ENCODE measurements around the gene PAQR7.

PAQR7 gene

GRCh38 chr1:25871086-25871703 lies 4.3 kb downstream of the PAQR7 start:
- no peak overlapping the region for H3K4me3 ChIP-seq (ENCODE audit: low read depth, low read length)
- no peak for DNase-seq (ENCODE audit: low read depth)
- TF ChIP-seq CTCF (conservative IDR thresholded peaks at IDR 0.05; ENCODE audit: low read depth, low read length) = no peak

GRCh38 chr1:25870614-25871013 lies 4.9 kb downstream of the PAQR7 start:
- DNase-seq (ENCODE audit: low read depth) = no peak
- TF ChIP-seq CTCF (conservative IDR thresholded peaks at IDR 0.05; ENCODE audit: low read depth, low read length) = no peak
- H3K4me3 ChIP-seq (ENCODE audit: low read depth, low read length) = no peak overlapping the region

- DNase-seq (ENCODE audit: low read depth) = no peak
- no peak overlapping the region for H3K4me3 ChIP-seq (ENCODE audit: low read depth, low read length)
- TF ChIP-seq CTCF (conservative IDR thresholded peaks at IDR 0.05; ENCODE audit: low read depth, low read length) = no peak
These were observed 5.5 kb downstream of the PAQR7 start for GRCh38 chr1:25869909-25870606.

- TF ChIP-seq CTCF (conservative IDR thresholded peaks at IDR 0.05; ENCODE audit: low read depth, low read length) = no peak
- H3K4me3 ChIP-seq (ENCODE audit: low read depth, low read length) = no peak overlapping the region
- DNase-seq (ENCODE audit: low read depth) = no peak
These were observed 8.1 kb downstream of the PAQR7 start for GRCh38 chr1:25867210-25867991.

GRCh38 chr1:25866288-25866687 lies 9.2 kb downstream of the PAQR7 start:
- no peak for TF ChIP-seq CTCF (conservative IDR thresholded peaks at IDR 0.05; ENCODE audit: low read depth, low read length)
- no peak overlapping the region for H3K4me3 ChIP-seq (ENCODE audit: low read depth, low read length)
- no peak for DNase-seq (ENCODE audit: low read depth)

DNA sequence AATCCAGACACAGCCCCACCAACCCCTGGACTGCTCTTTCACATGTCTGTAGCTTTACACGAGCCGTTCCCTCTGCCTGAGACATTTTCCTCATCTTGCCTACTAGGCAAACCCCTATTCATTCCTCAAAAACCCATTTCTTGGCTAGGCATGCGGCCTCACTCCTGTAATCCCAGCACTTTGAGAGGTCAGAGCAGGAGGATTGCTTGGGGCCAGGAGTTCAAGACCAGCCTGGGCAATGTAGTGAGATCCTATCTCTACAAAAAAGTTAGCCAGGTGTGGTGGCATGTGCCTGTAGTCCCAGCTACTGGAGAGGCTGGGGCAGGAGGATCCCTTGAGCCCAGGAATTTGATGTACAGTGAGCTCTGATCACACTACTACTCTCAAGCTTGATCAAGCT lies 11.1 kb downstream of the PAQR7 start:
- H3K4me3 ChIP-seq (ENCODE audit: low read depth, low read length) = no peak overlapping the region
- no peak for DNase-seq (ENCODE audit: low read depth)
- no peak for TF ChIP-seq CTCF (conservative IDR thresholded peaks at IDR 0.05; ENCODE audit: low read depth, low read length)

Measured in choroid plexus epithelial cell (primary cell).